OCI-LY1 (cell line): ENCODE results near the gene ABCA13.

ENCODE experiments used
- H2AFZ ChIP-seq: fragments of 200-600 bp; sonication (generic), shearing (Covaris generic); 2 replicates; pipeline ENCODE4 v1.6.0; 2014; ENCODE audit warnings: antibody characterized with exemption, mild to moderate bottlenecking, low read length
- H3F3A ChIP-seq: fragments of 200-600 bp; sonication (generic), shearing (Covaris generic); 2 replicates; pipeline ENCODE4 v1.6.0; 2014; ENCODE audit warnings: mild to moderate bottlenecking, antibody characterized with exemption, low read length, moderate library complexity; ENCODE audit not compliant: insufficient read depth
- H3K27ac ChIP-seq: fragments of 200-600 bp; sonication (generic); 2 replicates; pipeline ENCODE4 v1.5.1; 2014; ENCODE audit warnings: low read length, mixed run types, mild to moderate bottlenecking, low read depth; ENCODE audit not compliant: poor library complexity, severe bottlenecking
- H3K27me3 ChIP-seq: fragments of 200-600 bp; sonication (generic); 2 replicates; pipeline ENCODE4 v1.6.0; 2014; ENCODE audit warnings: antibody characterized with exemption, mild to moderate bottlenecking, low read length, moderate library complexity; ENCODE audit not compliant: insufficient read depth
- H3K36me3 ChIP-seq: fragments of 200-600 bp; sonication (generic); 2 replicates; pipeline ENCODE4 v1.6.1; 2014; ENCODE audit warnings: mild to moderate bottlenecking, antibody characterized with exemption, low read length, moderate library complexity, mixed read lengths; ENCODE audit not compliant: insufficient read depth
- H3K4me1 ChIP-seq: fragments of 200-600 bp; sonication (generic); 2 replicates; pipeline ENCODE4 v1.5.1; 2014; ENCODE audit warnings: mild to moderate bottlenecking, low read length, moderate library complexity; ENCODE audit not compliant: insufficient read depth, severe bottlenecking
- H3K4me2 ChIP-seq: fragments of 200-600 bp; sonication (generic), shearing (Covaris generic); 2 replicates; pipeline ENCODE4 v1.6.1; 2014; ENCODE audit warnings: low read length
- H3K4me3 ChIP-seq: fragments of 200-600 bp; sonication (generic); 2 replicates; pipeline ENCODE4 v1.5.1; 2014; ENCODE audit warnings: low read length, low read depth, mild to moderate bottlenecking, mixed read lengths; ENCODE audit not compliant: poor library complexity, severe bottlenecking
- H3K79me2 ChIP-seq: fragments of 200-600 bp; shearing (Covaris generic); 2 replicates; pipeline ENCODE4 v1.6.1; 2016; ENCODE audit warnings: mixed run types, low read length, mixed read lengths; ENCODE audit not compliant: insufficient read depth
- H3K9ac ChIP-seq: fragments of 200-600 bp; sonication (generic), shearing (Covaris generic); 2 replicates; pipeline ENCODE4 v1.6.1; 2014; ENCODE audit warnings: mild to moderate bottlenecking, low read length, mixed read lengths
- H3K9me2 ChIP-seq: fragments of 200-600 bp; sonication (generic), shearing (Covaris generic); 2 replicates; pipeline ENCODE4 v1.6.1; 2014; ENCODE audit warnings: low read depth, mild to moderate bottlenecking, low read length, mixed read lengths
- H3K9me3 ChIP-seq: fragments of 200-600 bp; shearing (Covaris generic); 2 replicates; pipeline ENCODE4 v1.6.1; 2014; ENCODE audit warnings: low read length, mixed read lengths
- H4K20me1 ChIP-seq: fragments of 200-600 bp; sonication (generic), shearing (Covaris generic); 2 replicates; pipeline ENCODE4 v1.6.0; 2016; ENCODE audit warnings: mild to moderate bottlenecking, low read length; ENCODE audit not compliant: insufficient read depth
- EZH2 ChIP-seq: fragments of 200-600 bp; sonication (generic), shearing (Covaris generic); IDR thresholded peaks from 2 replicates; pipeline ENCODE4 v1.8.0; 2017; ENCODE audit warnings: borderline replicate concordance, mixed run types, mild to moderate bottlenecking, antibody characterized with exemption, low read length, moderate library complexity, mixed read lengths
- TF ChIP-seq, protein P1 (sequence below): fragments of 200-600 bp; sonication (generic), shearing (Covaris generic); IDR thresholded peaks from 2 replicates; pipeline ENCODE4 v1.5.1; 2017; ENCODE audit warnings: mild to moderate bottlenecking, antibody characterized with exemption, low read length, moderate library complexity, mixed read lengths

Gene ABCA13

GRCh38 chr7:48263311-48263650 is 92.0 kb downstream of the ABCA13 start:
- Histone ChIP-seq H3K4me2 (no peak overlapping the region), H3K4me3 (no peak overlapping the region), H3K9me3 (0 out of 2 replicates have a peak, but pooled peaks cover 2% of the 10 kb centered on the region), H3K27me3 (no peaks in the 10 kb centered on the region), H3K4me1 (no peaks in the 10 kb centered on the region), H3K9me2 (no peaks in the 10 kb centered on the region), H3K79me2 (no peaks in the 10 kb centered on the region), H3F3A (no peaks in the 10 kb centered on the region), H2AFZ (no peak overlapping the region), H3K9ac (no peak overlapping the region), H4K20me1 (no peaks in the 10 kb centered on the region), H3K36me3 (no peaks in the 10 kb centered on the region), H3K27ac (no peak overlapping the region)
- no peak for TF ChIP-seq EZH2
- TF ChIP-seq, protein P1, sequence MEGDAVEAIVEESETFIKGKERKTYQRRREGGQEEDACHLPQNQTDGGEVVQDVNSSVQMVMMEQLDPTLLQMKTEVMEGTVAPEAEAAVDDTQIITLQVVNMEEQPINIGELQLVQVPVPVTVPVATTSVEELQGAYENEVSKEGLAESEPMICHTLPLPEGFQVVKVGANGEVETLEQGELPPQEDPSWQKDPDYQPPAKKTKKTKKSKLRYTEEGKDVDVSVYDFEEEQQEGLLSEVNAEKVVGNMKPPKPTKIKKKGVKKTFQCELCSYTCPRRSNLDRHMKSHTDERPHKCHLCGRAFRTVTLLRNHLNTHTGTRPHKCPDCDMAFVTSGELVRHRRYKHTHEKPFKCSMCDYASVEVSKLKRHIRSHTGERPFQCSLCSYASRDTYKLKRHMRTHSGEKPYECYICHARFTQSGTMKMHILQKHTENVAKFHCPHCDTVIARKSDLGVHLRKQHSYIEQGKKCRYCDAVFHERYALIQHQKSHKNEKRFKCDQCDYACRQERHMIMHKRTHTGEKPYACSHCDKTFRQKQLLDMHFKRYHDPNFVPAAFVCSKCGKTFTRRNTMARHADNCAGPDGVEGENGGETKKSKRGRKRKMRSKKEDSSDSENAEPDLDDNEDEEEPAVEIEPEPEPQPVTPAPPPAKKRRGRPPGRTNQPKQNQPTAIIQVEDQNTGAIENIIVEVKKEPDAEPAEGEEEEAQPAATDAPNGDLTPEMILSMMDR = no peak

DNA sequence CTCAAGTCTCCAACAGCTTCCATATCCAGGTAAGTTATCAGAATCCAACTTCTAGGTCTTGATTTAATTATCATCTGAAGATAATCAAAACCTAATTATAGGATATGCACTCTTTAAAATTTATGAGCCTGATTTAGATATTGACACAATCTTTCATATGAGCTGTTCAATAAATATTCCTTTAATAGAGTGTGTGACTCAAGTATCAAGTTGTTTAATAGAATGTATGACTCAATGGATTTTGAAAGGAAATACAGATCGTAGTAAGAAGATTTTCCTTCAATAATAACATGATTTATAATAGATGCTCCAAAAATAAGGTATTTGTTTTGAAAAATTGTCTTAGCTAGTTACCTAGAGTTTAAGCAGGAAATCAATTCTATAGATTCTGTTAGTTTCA is 97.8 kb downstream of the ABCA13 start:
- H3K4me2 ChIP-seq = no peak overlapping the region
- 0 out of 2 replicates have a peak, but pooled peaks cover 2% of the 10 kb centered on the region for H3K9me3 ChIP-seq
- H3K9ac ChIP-seq = no peak overlapping the region
- no peak for TF ChIP-seq EZH2
- TF ChIP-seq, protein P1 = no peak
- no peak overlapping the region for H3K27ac ChIP-seq
- no peaks in the 10 kb centered on the region for H3K36me3 ChIP-seq
- no peaks in the 10 kb centered on the region for H3F3A ChIP-seq
- H3K4me1 ChIP-seq = no peaks in the 10 kb centered on the region
- H3K79me2 ChIP-seq = no peaks in the 10 kb centered on the region
- no peak overlapping the region for H2AFZ ChIP-seq
- no peaks in the 10 kb centered on the region for H3K27me3 ChIP-seq
- no peaks in the 10 kb centered on the region for H4K20me1 ChIP-seq
- H3K4me3 ChIP-seq = no peak overlapping the region
- no peaks in the 10 kb centered on the region; the same call in 1 of the 2 replicates for H3K9me2 ChIP-seq

DNA sequence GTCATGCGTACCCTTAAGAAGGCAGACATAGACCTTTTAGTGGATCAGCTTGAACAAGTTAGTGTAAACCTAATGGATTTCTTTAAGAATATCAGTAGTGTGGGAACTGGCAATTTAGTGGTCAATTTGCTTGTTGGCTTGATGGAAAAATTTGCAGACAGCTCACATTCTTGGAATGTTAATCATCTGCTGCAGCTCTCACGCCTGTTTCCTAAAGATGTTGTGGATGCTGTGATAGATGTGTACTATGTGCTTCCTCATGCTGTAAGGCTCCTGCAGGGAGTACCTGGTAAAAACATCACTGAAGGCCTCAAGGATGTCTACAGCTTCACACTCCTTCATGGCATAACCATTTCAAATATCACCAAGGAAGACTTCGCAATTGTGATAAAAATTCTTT is 103.4 kb downstream of the ABCA13 start:
- Histone ChIP-seq H3K27me3 (no peaks in the 10 kb centered on the region), H3K4me3 (no peak overlapping the region), H3K9me3 (no peaks in the 10 kb centered on the region), H4K20me1 (no peaks in the 10 kb centered on the region), H3K9me2 (no peaks in the 10 kb centered on the region; the same call in 1 of the 2 replicates), H2AFZ (no peak overlapping the region), H3K4me2 (no peak overlapping the region), H3K9ac (no peak overlapping the region), H3F3A (no peaks in the 10 kb centered on the region), H3K4me1 (no peaks in the 10 kb centered on the region), H3K27ac (no peak overlapping the region), H3K36me3 (no peaks in the 10 kb centered on the region), H3K79me2 (no peaks in the 10 kb centered on the region)
- TF ChIP-seq, protein P1 = no peak
- no peak for TF ChIP-seq EZH2
